ENCODE data around the gene PIKFYVE.
"Not testable (repeated sequence)": the region's sequence is repeated elsewhere in the genome, so short reads cannot be mapped to it uniquely, and the experiment has no call there.

PIKFYVE gene, protein sequence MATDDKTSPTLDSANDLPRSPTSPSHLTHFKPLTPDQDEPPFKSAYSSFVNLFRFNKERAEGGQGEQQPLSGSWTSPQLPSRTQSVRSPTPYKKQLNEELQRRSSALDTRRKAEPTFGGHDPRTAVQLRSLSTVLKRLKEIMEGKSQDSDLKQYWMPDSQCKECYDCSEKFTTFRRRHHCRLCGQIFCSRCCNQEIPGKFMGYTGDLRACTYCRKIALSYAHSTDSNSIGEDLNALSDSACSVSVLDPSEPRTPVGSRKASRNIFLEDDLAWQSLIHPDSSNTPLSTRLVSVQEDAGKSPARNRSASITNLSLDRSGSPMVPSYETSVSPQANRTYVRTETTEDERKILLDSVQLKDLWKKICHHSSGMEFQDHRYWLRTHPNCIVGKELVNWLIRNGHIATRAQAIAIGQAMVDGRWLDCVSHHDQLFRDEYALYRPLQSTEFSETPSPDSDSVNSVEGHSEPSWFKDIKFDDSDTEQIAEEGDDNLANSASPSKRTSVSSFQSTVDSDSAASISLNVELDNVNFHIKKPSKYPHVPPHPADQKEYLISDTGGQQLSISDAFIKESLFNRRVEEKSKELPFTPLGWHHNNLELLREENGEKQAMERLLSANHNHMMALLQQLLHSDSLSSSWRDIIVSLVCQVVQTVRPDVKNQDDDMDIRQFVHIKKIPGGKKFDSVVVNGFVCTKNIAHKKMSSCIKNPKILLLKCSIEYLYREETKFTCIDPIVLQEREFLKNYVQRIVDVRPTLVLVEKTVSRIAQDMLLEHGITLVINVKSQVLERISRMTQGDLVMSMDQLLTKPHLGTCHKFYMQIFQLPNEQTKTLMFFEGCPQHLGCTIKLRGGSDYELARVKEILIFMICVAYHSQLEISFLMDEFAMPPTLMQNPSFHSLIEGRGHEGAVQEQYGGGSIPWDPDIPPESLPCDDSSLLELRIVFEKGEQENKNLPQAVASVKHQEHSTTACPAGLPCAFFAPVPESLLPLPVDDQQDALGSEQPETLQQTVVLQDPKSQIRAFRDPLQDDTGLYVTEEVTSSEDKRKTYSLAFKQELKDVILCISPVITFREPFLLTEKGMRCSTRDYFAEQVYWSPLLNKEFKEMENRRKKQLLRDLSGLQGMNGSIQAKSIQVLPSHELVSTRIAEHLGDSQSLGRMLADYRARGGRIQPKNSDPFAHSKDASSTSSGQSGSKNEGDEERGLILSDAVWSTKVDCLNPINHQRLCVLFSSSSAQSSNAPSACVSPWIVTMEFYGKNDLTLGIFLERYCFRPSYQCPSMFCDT (N-terminal part only)

DNA sequence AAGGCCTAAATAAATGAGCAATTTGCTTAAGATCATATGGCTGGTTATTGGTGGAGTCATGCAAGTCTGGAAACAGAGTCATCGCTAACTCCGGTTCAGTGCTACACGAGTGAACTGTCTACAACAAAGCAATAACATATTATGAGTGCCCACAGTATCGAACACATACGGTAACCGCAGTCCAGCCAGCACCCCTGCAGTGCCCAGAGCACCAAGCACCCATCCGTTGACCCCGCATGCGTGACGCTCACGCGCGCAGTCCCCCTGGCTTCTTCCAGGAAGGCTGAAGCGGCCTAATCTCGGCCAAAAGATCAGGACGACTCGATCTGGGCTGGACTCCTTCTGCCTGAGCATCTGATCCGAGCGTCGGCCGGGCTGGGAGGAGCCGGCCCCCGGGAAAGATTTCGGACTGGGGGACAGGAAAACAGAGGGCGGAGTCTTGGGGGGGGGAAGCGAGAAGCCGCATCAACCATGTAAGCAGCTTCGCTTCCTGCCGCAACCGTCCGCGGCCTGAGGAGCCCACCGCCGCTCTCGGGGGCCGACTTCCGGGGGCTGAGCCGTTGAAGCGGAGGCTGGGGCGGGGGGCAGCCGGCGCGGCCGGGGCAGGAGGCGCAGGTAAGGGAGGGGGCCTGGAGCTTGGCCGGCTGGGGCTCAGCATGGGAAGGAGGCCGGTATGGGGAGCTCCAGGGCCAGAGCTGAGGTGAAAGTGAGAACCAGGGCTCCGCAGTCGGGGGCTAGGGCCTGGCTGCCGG is at the start of gene PIKFYVE:
Gene PIKFYVE (plus strand): TSS at position 455 of the 752 bp plus-strand sequence. CDS start 5,265 bp downstream, outside the sequence.
- DNase-seq (ENCODE audit: low read depth in 2 of 2), result peak; percentile 68 to 88

DNA sequence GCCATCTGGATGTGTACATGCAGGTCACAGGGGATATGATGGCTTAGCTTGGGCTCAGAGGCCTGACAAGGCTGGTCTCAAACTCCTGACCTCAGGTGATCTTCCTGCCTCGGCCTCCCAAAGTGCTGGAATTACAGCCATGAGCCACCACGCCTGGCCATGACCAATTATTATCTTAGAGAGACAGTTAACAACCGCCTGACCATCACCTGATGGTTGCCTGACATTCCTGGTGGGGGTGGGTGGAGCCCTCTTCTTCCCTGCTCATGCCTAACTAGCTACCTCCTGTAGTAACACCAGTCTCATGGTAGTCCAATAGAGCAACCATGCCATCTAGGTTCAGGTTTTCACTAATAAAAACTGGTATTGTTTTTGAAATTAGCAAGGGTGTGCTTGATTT is 44.2 kb upstream of the PIKFYVE start:
- not testable (repeated sequence) for DNase-seq (ENCODE audit: low read depth in 2 of 2)

DNA sequence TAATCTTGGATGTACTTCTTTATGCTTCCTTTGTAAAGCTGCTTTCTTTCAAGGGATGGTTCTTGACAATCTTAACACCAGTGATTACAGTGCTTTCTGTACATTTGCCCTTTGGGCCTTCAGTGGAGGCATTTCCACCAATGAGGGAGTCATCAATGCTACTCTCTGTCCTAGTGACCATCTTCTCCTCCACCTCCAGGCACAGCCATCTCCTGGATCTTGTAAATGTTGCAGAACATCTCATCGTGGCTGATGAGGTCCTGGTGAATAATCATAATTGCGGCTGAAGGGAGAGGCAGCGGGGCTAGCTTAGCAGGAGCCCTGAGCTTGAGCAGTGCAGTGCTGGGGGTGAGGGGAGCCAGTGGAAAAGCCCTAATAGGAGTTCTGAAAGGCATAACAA is 43.7 kb upstream of the PIKFYVE start:
- peak in 1 of 2 donors; percentile 0 for DNase-seq (ENCODE audit: low read depth in 2 of 2)

DNA sequence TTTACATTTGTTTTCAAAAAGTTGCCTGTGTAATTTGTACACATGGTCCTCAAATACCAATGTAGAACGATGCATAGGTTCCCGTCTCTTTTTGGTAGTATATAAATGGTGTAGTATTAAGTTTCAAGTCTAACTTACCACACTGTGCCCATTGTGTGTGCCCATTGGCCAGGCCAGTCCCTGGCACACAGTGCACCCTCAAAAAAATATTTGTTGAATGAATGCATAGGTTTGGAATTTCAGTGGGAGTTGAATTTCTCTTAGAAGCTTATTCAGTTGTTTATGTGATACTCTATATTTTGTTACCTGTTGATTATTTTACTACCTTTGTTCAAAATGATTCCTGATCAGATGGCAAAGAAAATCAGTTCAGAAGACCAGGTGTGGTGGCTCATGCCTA is 41.3 kb upstream of the PIKFYVE start:
- DNase-seq (ENCODE audit: low read depth in 2 of 2), result no peak

DNA sequence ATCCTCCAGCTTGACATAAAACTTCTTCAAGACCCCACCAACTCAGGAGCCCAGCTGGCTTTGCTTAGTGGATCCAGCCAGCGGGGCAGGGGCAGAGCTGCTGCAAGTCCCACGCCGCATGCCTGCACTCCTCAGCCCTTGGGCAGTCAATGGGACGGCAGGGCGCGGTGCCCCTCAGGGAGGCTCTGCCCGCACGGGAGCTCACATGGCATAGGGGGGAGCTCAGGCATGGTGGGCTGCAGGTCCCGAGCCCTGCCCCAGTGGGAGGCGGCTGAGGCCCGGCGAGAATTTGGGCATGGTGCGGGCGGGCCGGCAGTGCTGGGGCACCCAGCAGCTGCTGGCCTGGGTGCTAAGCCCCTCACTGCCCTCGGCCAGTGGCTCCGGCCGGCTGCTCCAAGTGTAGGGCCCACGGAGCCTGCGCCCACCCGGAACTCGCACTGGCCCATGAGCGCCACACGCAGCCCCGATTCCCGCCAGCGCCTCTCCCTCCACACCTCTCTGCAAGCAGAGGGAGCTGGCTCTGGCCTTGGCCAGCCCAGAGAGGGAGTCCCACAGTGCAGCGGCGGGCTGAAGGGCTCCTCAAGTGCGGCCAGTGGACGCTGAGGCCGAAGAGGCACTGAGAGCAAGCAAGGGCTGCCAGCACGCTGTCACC is 38.3 kb upstream of the PIKFYVE start:
- no peak for DNase-seq (ENCODE audit: low read depth in 2 of 2)

DNA sequence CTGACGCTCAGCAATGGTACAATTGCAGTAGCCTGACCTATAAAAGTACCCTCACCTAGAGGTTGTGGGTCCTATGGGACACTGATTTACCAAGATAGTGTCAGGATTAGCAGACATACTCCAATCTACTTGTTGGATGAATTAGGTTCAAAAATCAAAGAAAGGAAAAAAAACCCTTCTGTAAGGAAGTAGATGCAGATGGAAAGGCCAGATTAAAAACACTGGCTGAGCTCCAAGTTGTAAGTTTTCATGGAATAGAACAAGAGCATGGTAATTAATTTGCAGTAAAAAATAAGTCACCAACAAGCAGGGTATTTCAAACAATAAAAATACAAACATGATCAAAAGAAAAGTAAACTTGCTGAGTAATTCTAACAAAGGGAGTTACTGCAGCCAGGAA is 37.6 kb upstream of the PIKFYVE start:
- DNase-seq (ENCODE audit: low read depth in 2 of 2), result no peak

DNA sequence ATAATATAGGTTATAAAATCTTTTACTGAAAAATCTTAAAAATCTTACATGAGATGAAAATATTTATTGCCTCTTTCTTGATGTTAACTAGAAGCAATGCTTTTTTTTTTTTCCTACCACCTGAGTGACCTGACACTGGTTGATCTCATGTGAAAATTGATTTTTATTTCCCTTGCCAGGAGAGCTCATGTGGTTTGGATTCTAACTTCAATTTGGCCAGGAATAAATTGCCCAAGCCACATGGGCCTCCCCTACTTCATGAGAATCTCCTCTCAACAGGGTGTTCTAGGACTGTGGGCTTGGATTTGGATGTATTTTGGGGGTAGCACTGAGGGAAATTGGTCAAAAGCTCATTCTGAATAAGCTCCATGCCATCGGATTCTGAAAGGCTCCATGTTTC is 31.3 kb upstream of the PIKFYVE start:
- DNase-seq (ENCODE audit: low read depth in 2 of 2), result no peak

DNA sequence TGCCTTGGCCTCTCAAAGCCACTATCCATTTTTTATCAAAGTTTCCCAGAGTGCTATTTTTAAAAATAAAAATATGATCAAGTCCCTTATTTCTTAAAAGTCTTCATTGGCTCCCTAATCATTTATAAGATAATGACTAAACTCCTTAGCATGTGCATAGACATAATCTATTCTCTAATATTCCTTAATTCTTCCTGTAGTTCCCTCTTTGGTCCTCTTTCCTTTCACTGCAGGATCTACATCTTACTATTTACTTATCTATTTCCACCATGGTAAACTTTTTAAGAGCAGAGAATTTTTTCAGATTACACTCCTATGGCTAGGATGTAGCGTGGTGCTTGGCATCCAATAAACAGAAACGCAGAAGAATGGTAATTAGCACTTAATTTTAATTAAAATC is 30.2 kb upstream of the PIKFYVE start:
- no peak for DNase-seq (ENCODE audit: low read depth in 2 of 2)

DNA sequence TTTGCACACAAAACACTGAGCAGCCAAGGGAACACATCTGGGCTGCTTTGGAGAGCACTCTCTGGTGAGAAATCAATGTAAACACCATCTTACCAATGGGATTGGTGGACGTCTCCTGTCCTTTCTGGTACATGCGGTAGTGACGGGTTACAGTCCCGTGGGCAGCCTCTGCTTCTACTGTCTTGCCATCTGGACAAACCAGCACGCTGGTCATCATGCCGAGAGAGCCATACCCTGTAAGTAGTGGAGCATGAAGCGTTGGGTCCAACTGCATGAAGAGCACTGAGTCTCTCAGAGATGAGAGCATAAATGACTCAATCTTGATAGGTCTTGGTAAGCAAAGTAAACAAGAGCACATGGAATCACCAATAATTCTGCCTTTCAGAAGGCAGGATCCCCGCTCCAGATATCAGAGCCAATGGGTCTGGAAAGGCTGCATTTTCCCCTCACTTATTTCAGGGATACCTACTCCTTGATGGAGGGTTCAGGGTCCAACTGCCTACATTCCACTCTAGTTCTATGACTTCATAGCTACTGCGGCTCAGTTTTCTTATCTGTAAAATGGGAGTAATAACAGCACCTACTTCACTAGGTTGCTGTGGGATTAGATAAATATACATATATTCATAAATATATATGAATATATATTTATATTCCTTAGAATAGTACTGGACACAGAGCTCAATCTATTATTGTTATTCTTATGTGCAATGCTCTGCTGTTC is 26.1 kb upstream of the PIKFYVE start:
- no peak for DNase-seq (ENCODE audit: low read depth in 2 of 2)

DNA sequence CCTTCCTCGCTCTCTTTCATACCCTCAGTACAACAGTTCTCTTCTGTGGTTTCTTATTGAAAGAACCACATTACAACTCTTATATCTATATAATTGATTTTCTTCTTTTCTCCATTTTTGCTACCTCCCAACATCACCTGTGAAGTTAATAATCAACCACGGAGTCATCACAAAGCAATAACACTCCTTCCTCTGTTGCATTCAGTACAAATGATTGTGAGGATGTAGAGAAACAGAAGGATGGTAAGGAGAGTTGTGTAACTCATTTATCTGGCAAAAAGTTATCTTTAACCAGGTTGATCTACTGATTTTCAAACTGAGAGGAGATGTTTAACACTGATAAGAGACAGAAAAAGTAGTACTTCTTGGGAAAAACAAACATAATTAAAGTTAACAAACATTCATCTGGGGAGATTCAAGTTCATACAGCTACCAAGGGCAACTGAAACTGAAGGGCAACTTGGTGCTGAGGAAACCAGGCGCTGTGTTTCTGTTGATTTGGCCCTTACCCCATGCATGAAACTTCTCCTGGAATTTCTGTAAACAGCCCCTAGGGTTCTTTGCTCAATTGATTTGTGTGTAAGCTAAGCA is 25.3 kb upstream of the PIKFYVE start:
- no peak for DNase-seq (ENCODE audit: low read depth in 2 of 2)

DNA sequence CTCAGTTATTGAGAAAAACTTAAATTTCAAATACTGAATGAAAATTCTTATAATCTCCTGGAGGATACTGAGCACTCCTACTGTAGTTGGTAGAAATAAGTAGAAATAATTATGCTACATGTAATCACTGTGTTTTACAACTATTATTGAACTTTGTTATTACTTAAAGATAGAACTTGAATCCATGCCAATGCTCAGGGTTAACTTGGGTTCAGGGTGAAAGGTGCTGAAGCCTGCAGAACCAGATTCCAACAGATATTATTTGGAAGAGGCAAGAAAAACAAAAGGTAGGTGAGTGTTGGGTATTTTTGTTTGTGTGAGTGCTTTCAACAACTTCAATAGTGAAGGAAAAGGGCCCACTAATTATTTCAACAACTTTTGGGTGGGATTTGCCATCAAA is 21.6 kb upstream of the PIKFYVE start:
- DNase-seq (ENCODE audit: low read depth in 2 of 2), result no peak

DNA sequence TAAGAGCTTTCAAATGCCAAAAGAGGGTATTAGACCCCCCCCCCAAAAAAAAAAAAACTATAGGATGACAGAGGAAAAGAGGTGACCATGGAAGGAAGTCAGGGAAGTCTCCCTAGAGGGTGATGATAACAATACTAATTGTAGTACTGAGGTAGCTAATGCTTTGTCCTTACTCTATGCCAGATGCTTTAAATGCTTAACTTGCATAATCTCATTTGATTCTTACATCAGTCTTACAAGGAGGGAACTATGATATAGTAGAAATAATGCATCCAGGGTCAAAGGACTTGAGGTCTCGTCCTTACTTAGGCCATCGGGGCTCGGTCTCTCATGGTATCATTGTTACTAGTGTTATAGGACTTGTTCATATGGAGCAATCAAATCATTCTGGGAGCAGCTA is 20.3 kb upstream of the PIKFYVE start:
- no peak for DNase-seq (ENCODE audit: low read depth in 2 of 2)

DNA sequence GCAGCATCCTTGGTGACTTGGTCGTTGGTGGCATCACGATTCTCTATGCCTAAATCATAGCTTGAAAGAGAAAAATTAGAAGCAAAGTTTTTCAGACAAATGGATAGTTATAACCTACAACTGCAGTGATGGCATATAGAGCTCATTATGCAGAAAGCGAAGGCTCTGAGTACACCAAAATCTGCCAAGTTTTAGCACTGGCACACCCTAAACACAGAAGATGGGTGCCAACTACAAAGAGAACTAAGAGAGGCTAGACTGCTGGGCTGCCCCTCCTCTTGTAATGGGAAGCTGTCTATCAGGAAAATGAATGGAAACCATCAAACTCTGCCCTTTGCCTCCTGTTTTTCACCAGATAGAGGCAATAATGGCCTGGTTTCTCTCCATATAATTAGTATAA is 17.5 kb upstream of the PIKFYVE start:
- no peak for DNase-seq (ENCODE audit: low read depth in 2 of 2)

DNA sequence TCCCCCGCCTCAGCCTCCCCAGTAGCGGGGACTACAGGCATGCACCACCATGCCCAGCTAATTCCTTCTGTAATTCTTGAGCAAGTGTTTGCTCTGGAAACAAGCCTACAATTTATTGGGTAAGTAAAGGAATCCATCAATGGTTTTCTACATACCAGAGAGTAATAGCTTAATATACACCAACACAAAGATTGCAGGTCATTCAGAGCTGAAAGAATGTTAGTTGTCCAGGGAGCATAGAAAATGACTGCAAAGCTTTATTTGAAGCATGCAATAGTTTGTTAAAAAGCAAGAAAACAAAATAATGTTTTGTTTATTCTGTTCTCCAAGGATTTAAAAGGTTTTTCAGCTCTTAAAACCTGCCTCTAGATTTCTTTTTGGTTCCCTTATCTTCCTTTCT is 16.8 kb upstream of the PIKFYVE start:
- no peak for DNase-seq (ENCODE audit: low read depth in 2 of 2)

DNA sequence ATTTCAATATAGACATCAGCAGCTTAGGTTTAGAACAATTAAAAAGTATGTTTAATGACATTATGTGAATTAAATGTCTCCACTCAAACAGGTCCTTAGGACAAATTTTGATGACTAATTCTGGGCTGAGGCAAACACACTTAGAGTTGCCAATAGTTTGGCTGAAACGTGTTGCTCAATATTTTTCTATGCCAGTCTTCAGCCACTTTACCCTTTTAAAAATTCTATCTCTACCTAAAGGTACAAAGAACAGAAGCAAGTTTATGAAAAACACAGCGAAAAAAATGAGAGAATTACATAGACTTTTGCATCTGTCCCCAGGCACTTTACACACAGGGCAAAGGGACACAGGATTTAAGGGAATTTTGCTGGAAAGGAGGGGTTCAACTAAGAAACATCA is 15.7 kb upstream of the PIKFYVE start:
- no peak for DNase-seq (ENCODE audit: low read depth in 2 of 2)

DNA sequence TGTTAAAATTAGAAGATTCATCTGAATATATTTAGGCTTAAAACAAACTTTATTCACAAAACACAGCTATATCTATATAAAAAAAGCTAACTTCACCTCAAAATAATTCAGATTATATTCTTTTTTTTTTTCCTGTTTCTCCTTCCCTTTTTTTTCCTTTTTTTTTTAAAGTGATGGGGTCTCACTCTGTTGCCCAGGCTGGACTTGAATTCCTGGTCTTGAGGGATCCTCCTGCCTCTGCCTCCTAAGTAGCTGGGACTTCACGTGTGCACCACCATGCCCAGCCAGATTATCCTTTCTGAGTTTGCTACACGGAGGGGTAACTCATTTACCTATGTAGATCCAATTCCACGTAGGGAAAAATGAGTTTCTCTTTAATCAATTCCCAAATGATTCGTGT is 15.0 kb upstream of the PIKFYVE start:
- no peak for DNase-seq (ENCODE audit: low read depth in 2 of 2)

DNA sequence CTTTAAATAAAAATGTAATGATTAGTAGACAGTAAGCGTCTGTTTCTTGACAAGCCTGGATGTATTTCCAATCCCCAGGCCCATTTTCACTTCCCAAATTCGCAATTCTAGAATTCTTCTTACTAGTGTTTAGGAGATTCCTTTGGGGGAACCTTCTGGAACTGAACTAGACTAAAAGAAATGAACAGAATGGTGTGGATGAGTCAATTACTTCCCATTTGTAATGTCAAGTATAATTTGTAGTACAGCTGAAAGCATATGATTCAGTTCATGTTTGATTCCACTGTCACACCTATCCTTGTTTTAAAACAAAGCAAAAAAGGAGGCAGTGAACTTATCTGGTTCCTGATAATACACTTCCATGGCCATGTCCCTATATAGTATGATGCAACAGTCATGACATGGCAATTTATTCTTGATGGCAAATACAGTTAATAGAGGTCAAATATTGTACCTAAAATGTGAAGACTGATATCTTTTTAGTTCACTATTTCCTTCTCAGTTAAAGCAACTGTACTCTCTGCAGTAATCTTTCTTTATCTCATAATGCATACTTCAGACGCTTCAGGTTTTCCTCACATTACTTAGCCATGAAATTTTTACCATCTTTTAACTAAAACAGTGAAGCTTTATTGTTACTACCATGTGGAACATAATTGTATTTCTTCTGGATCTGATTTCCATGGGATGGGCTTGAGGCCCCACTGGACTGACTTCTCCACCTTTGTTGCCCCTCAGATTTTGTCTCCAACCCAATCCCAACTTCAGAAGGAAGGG is 13.2 kb upstream of the PIKFYVE start:
- DNase-seq (ENCODE audit: low read depth in 2 of 2), result no peak

DNA sequence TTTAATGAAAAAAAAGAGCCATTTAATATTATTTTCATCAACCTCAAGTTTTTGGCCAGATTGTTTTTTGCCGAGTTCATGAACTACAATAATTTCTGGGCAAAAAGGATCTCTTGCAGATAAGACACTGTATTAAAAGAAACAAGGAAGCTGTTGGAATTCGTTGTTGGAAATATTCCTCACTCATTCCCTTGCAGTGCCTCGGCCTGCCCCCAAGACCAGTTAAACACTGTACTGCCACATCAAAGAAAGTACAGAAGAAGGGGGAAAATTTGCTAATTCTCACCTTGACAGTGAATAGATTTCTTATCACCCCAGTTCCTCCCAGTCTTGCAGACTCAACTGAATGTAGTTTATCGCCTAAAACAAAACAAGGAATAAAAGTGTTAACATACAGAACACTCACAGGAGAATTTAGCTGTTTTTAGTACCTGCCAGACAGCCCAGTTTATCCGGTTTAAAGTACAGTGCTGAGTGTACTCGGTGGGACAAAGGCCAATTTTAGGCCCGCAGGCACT is 12.4 kb upstream of the PIKFYVE start:
- no peak for DNase-seq (ENCODE audit: low read depth in 2 of 2)

Measured in stimulated activated CD4-positive, alpha-beta T cell treated with anti-CD3 and anti-CD28 coated beads, Interleukin-4, amount 100 ng/mL, for 48 hours (primary cell).